ELF-1 (cell line): Measurements from ENCODE around the gene ACTN4.
A peak's percentile ranks its signal among the peaks of the same experiment; 100 is the strongest.

Experiments
- DNase-seq: peaks from one replicate; pipeline ENCODE4 v3.0.0-alpha.2; 2016; ENCODE audit warnings: low read depth, low spot score

The ACTN4 gene

GRCh38 chr19:38635483-38636399 is 11.7 kb upstream of the ACTN4 start:
- no peak for DNase-seq

DNA sequence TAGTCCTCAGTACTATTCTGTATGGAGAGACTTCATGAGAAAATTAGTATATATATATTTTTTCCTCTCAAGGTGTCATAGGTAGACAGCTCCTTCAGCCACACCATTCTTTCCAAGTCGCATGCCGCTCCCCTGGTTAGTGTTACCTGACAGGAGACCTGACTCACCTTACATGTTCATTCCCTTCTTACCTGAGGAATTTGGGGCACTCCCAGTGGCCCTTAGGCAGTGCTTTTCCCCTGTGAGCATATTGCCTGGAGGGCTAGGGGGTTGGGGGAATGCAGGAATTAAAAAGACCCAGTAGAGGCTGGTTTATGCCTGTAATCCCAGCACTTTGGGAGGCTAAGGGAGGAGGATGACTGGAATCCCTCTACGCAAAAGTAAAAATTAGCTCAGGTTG is 9.0 kb upstream of the ACTN4 start:
- DNase-seq, result peak; percentile 87

DNA sequence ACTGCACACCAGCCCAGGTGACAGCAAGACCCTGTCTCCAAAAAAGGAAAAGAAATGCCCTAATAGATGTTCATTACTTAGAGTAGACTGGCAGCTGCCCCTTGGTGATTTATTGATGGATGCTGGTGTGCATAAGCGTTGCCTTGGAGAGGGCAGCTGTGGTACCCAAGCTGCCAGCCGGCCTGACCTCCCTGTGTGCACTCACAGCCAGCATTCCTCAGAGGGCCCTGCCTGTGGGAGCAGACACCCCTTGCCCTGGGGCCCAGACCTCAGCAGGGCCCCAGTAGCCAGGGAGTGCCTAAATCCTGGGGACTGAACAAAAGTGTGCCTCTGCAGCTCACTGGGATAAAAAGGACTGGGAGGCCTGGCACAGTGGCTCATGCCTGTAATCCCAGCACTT is 7.8 kb upstream of the ACTN4 start:
- DNase-seq, result peak; percentile 36

DNA sequence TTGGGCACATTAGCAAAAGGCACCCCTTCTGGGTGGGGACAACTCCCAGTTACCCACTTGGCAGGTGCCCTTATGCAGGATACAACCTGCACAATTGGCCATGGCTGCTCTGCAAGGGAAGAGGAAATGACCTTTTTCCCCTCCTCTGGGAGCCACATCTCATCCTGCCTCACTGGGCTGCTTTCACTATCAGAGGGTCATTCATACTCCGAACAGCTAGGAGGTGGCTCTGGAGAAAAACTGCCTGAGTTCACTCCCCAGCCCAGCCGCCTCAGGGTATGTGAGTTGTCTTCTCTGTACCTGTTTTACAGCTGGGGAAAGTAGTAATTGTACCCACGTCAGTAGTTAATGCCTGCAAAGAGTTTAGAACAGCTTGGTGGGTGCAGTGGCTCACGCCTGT is 7.1 kb upstream of the ACTN4 start:
- DNase-seq, result peak; percentile 87

DNA sequence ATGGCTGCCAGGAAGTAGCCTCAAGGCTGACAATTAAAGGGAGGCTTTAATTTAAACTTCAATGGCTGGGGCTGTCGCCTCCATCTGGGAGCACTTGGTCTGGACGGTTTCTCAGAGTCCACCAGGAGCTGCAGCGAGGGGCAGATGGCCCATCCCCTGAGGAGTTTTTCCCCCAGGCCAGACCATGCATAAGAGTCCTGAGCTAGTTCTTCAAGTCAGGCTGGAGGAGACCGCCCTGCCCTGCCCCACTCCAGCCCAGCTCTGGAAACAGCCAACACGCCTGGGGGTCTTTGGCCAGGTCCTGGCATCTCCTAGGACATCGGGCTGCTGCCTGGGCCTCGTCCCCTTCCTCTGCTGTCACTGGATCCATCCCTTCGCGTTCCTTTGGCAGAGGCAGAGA is 5.3 kb upstream of the ACTN4 start:
- peak; percentile 96 for DNase-seq

DNA sequence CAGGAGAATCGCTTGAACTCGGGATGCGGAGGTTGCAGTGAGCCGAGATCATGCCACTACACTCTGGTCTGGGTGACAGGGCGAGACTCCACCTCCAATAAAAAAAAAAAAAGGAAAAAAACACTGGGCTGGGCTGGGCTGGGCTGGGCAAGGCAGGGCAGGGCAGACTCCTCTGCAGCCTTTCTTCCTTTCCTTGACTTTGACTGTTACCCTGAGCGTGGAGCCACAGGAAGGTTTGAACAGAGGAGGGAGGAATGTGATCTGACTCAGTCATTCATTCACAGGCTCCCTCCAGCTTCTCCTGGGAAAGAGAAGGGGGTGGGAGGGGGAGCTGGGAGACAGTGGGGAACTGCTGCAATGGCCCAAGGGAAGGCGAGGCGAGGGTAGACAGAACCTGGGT is 2.7 kb upstream of the ACTN4 start:
- peak; percentile 51 for DNase-seq

DNA sequence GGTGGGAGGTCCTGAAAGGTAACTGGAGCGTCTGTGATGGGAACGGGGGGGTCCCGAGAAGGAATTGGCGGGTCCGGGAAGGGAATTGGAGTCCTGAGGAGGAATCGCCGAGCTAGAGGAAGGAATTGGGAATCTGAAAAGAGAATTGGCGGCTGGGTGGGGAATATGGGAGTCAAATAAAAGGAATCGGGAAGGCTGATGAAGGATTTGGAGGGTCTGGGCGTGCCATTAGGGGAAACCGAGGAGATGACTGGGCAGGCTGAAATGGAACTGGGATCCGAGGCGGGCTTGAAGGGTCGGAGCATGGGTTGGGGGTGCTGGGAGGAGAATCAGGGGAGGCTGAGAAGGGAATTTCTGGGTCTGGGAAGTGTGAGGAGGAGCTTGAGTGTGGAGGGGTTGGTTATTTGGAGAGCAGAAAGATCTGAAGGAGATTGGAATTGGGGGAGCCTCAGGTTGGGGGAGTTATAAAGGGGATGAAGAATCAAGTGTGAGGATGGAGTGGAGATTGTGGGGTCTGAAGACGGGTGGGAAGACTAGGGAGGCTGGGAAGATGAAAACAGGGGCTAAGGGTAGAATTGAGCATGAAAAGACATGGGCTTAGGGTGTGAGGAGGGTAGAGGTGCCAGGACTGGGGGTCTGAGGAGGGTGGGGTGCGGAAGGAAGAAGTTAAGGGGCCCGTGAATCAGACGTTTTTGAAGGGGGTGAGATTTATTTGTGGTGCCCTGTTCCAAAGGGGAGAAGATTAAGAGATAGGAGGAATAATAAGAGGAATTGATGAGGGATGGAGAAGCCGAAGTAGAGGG is 718 bp downstream of the ACTN4 start:
- DNase-seq, result no peak

DNA sequence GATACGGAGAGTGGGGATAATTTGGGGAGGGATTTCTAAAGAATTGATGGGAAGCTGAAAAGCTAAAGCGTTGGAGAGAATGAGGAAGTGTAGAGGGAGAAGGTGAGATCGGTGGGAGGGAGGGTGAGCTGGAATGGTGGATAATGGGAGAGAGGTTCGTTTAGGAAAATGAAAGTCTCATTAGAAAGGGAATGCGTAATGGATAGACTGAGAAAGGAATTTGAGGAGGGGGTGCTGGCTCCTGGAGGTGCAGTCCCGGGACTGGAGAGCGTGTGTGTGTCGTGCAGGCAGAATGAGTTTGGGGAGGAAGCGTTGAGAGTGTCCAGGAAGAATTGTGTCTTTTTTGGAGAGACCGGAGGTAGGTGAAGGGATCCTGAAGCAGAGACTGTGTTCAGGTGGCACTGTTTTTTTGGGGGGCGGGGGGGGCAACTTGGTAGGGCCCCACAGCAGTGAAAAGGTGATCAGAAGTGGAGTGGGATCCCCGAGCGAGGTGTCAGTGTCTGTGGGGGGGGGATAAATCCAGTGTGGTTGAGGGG is 1.4 kb downstream of the ACTN4 start:
- no peak for DNase-seq

DNA sequence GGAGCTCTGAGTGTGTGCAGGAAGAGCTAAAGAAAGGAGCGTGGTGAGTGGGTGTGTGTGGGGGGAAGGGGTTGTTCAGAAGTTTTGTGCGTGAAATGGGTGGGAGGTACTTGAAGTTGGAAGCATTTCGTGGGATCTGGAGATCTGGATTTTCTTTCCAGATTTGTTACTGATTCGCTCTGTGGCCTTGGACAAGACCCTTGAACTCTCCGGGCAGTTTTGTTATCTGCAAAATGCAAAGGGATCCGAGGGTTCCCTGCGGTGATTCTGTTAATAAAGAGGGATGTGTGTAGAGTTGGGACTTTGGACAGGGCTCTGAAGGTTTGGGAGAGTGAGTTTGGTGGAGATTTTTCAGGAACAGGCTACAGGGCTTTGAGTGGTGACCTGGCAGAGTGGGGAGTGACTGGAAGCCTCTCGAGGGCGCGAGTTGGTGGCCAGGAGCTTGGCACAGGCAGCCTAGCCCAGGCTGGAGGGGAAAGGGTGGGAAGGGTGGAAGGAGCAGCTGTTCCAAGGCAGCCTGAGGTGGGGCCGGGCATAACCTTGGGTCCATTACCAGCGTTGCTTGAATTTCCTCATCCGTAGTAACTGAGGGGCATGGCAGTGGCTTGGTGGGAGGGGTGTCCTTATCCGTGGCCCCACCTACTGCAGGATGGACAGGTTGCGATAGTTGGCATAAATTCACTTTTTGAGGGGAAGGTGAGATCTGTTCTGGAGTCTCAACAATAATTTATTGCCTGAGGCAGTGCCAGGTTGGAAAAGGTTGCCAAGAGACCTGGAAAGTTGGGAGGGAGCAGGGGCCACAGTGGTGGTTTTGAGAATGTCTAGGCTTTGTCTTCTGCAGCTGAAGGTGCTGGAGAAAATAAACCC is 2.1 kb downstream of the ACTN4 start:
- no peak for DNase-seq

DNA sequence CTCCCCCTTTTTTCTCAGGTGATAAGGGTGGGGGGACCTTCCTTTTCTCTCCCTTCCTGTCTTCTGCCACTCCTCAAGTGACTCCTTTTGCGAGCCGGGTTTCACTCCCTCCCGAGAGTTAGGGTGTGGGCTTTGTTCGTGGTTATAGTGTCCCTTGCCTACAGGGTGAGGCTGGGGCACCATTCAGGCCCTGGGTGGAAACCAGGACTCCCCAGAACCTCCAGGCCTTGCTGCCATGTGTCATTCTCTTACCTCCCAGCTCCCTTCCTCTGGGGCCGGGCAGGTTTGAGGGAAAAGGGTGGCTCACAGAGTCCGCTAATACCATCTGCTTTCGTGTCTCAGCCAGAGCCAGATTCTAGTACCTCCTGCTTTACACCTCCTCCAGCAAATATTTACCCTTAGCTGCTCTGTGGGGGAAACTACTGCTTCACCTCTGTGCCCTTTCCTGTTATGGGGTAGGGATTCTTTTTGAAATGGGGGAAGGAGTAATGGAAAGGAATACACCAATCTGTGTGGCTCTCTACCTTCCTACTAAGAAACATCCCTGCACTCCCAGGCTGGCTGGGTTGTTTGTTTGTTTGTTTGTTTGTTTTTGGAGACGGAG is 2.8 kb downstream of the ACTN4 start:
- DNase-seq, result no peak

DNA sequence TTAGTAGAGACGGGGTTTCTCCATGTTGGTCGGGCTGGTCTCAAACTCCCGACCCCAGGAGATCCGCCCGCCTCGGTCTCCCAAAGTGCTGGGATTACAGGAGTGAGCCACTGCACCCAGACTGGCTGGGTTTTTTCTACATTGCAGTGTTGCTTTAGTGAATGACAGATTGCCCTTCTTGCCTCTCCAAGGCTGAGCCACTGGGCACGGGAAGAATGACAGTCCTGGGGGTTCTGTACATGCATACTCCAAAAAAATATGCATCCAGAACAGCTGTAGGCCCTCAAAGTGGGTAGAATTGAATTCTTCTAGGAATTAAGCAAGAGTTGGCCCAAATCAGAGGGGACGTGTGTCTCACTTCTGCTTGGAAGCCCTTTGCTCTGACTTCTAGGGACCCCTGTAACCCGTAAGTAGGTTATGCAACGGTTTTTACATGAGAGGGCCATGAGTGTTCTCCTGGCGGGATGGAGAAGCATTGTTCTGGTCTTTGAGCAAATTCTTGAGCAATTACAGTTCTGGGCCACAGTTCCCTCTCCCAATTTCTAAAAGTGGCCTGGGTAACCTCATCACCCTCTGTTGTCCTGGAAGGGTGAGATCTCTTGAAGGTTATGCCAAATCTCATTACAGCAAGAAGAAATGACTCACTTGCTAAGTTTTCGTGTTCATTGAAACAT is 3.6 kb downstream of the ACTN4 start:
- no peak for DNase-seq

DNA sequence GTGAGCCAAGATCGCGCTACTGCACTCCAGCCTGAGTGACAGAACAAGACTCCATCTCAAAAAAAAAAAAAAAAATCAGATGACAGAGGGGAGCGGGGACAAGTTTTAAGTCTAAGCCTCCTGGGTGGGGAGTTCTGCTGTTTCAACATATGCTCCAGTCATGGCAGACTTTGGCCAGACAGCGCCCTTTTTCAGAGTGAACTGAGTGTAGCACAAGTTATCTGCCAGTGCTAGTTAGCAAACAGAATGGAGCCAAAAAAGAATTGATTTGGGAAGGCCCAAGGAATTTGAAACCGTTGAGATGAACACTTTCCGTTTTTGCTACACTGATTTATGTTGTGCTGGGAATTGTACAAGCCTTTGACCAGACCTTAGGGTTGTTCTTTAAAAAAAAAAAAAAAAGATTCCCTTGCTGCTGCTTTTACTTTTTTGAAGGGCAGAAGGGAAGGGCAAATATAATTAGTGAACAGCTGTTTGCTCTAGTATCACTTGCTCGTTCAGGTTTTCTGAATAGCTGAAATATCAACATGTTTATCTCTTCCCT is 5.7 kb downstream of the ACTN4 start:
- DNase-seq, result peak; percentile 9

- no peak for DNase-seq
Observed at GRCh38 chr19:38654628-38655055, 7.2 kb downstream of the ACTN4 start.

DNA sequence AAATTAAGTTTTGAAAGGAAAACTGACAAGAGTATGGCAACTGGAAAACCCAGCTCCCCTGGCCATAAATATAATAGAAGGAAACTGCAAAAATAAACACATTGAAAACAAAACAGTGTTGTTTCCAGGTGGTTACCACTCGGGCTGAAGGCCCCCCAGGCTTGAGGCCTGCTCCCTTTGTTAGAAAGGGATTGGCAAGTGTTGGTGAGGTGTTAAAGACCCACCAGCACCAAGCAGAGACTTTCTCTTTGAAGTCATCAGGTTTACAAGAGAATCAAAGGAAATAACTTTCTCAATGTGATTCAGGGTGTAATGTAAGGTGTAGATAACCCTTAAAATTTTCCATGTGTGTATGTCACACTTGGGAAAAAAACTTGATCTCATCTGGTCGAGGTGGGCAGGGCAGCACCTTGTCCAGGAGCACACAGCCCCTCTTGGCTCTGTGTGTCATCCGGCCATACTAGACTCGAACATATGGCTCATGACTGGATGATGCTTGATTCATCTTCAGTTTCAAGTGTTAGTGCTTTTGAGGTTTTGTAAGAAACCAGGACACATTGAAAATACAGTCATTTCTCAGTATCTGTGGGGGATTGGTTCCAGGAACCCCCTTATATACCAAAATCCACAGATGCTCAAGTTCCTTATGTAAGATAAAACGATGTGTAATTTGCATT is 7.8 kb downstream of the ACTN4 start:
- DNase-seq, result no peak

GRCh38 chr19:38656171-38656981 is 8.9 kb downstream of the ACTN4 start:
- DNase-seq, result no peak

DNA sequence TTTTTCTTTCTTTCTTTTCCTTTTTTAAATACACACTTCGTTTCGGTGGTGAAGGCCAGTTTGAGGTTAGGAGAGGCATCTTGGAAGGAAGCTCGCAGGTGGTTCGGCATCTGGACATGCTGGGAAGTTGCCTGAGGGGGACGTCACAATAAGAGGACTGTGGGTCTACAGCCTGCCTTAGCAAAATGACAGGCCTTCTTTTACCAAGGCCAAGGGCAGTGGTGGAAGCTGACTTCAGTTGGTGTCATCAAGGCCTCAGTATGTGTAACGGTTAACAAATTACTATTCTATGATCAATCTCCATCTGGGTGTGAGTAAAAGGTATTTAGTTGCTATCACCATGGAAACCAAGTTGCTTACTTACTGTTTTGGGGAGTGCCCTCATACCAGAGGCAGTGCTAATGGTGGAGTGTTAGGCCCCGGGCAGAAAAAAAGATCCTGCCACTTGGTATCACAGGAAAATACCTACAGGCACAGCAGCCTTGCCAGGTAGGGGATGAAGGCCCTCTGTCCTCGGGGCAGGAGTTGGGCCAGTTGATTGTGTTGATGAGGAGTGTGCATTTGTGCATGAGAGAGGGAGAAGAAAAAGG is 10.3 kb downstream of the ACTN4 start:
- DNase-seq, result peak; percentile 87

GRCh38 chr19:38658462-38659306 is 11.2 kb downstream of the ACTN4 start:
- DNase-seq, result no peak
